Measurements from ENCODE around the gene TP73. TPM values are rescaled to one million over a fixed set of nuclear protein-coding genes. Genes with fewer than 3 reads are reported as not detected.

Gene TP73
- total RNA-seq, 1 experiment from 2014 or later = 2.6 TPM

- no peaks in the 10 kb centered on the region for H3K79me2 ChIP-seq (ENCODE audit: low read length)
- H2AFZ ChIP-seq (ENCODE audit: low read length) = no peak overlapping the region
- no peaks in the 10 kb centered on the region for H3K9me2 ChIP-seq (replicated peaks; ENCODE audit: low read length)
- TF ChIP-seq EZH2 (IDR thresholded peaks at IDR 0.05; ENCODE audit: low read length, unreplicated experiment) = no peak
- no peak for TF ChIP-seq EZH2phosphoT487 (IDR thresholded peaks at IDR 0.05; ENCODE audit: borderline replicate concordance, low read length)
- no peak for TF ChIP-seq CTCF (conservative IDR thresholded peaks at IDR 0.05; ENCODE audit: low read depth, low read length)
- ChIA-PET POLR2A (ENCODE audit: unreplicated experiment) (no interaction called here), CTCF (no interaction called here)
- no peaks in the 10 kb centered on the region for H3K36me3 ChIP-seq (ENCODE audit: low read depth, low read length)
- intact Hi-C loops (cut with micrococcal nuclease) = no loop called here
- no peaks in the 10 kb centered on the region for H3K9me3 ChIP-seq (ENCODE audit: low read length)
- H3K27ac ChIP-seq (ENCODE audit: low read length) = no peak overlapping the region
- no peak overlapping the region for H3K4me3 ChIP-seq (ENCODE audit: low read length)
- H3K4me1 ChIP-seq (ENCODE audit: insufficient read depth, low read length) = peaks cover 11% of the 10 kb centered on the region; the same call in 1 of the 2 replicates
- DNase-seq (no peak), ATAC-seq (no peak)
- H3K4me2 ChIP-seq (ENCODE audit: low read length) = no peak overlapping the region
- H3K27me3 ChIP-seq (ENCODE audit: low read length) = peaks cover 40% of the 10 kb centered on the region
- no peak overlapping the region for H3K9ac ChIP-seq (ENCODE audit: low read length)
- no peaks in the 10 kb centered on the region for H4K20me1 ChIP-seq (ENCODE audit: low read length)
- no peaks in the 10 kb centered on the region for H3F3A ChIP-seq (ENCODE audit: low read length, unreplicated experiment)
- no TSS peak for BruUV-seq (replicated peaks)
Measured at GRCh38 chr1:3700631-3701030, 48.3 kb downstream of the TP73 start.

GRCh38 chr1:3702528-3702927 is 50.2 kb downstream of the TP73 start:
- ChIA-PET POLR2A (ENCODE audit: unreplicated experiment) (no interaction called here), CTCF (interaction anchor here (2.1 kb wide), 1 partner anchor 22 kb away, joined by 6 read pairs; no protein-coding TSS in a partner anchor)
- TF ChIP-seq EZH2 (IDR thresholded peaks at IDR 0.05; ENCODE audit: low read length, unreplicated experiment) (no peak), CTCF (conservative IDR thresholded peaks at IDR 0.05; ENCODE audit: low read depth, low read length) (no peak), EZH2phosphoT487 (IDR thresholded peaks at IDR 0.05; ENCODE audit: borderline replicate concordance, low read length) (no peak)
- Histone ChIP-seq H3K9ac (ENCODE audit: low read length) (no peak overlapping the region), H3K79me2 (ENCODE audit: low read length) (no peaks in the 10 kb centered on the region), H3K4me2 (ENCODE audit: low read length) (no peak overlapping the region), H3K9me3 (ENCODE audit: low read length) (no peaks in the 10 kb centered on the region), H4K20me1 (ENCODE audit: low read length) (no peaks in the 10 kb centered on the region), H3K27ac (ENCODE audit: low read length) (no peak overlapping the region), H2AFZ (ENCODE audit: low read length) (no peak overlapping the region), H3K36me3 (ENCODE audit: low read depth, low read length) (no peaks in the 10 kb centered on the region), H3K27me3 (ENCODE audit: low read length) (peaks cover 32% of the 10 kb centered on the region), H3K4me3 (ENCODE audit: low read length) (no peak overlapping the region), H3F3A (ENCODE audit: low read length, unreplicated experiment) (no peaks in the 10 kb centered on the region), H3K4me1 (ENCODE audit: insufficient read depth, low read length) (peaks cover 11% of the 10 kb centered on the region; the same call in 1 of the 2 replicates), H3K9me2 (replicated peaks; ENCODE audit: low read length) (no peaks in the 10 kb centered on the region)
- intact Hi-C loops (cut with micrococcal nuclease) = no loop called here
- ATAC-seq (no peak), DNase-seq (no peak)
- BruUV-seq (replicated peaks) = no TSS peak

GRCh38 chr1:3702990-3703728 is 50.8 kb downstream of the TP73 start:
- H3K79me2 ChIP-seq (ENCODE audit: low read length) = no peaks in the 10 kb centered on the region
- H3K9me3 ChIP-seq (ENCODE audit: low read length) = no peaks in the 10 kb centered on the region
- CTCF ChIA-PET = interaction anchor here (0.5 to 2.1 kb wide), 2 partner anchors 21 to 80 kb away, joined by 3 to 6 read pairs; no protein-coding TSS in a partner anchor
- peaks cover 25% of the 10 kb centered on the region for H3K27me3 ChIP-seq (ENCODE audit: low read length)
- ATAC-seq (peak; percentile 59), DNase-seq (peak; percentile 71)
- H3K36me3 ChIP-seq (ENCODE audit: low read depth, low read length) = no peaks in the 10 kb centered on the region
- 0 out of 2 replicates have a peak overlapping the region, but pooled peaks have one; percentile 3 for H2AFZ ChIP-seq (ENCODE audit: low read length)
- intact Hi-C loops (cut with micrococcal nuclease) = no loop called here
- peaks cover 11% of the 10 kb centered on the region; the same call in 1 of the 2 replicates for H3K4me1 ChIP-seq (ENCODE audit: insufficient read depth, low read length)
- no peaks in the 10 kb centered on the region for H3F3A ChIP-seq (ENCODE audit: low read length, unreplicated experiment)
- POLR2A ChIA-PET (ENCODE audit: unreplicated experiment) = no interaction called here
- no peak overlapping the region for H3K27ac ChIP-seq (ENCODE audit: low read length)
- no peaks in the 10 kb centered on the region for H4K20me1 ChIP-seq (ENCODE audit: low read length)
- no TSS peak for BruUV-seq (replicated peaks)
- no peak overlapping the region for H3K4me3 ChIP-seq (ENCODE audit: low read length)
- no peak overlapping the region for H3K9ac ChIP-seq (ENCODE audit: low read length)
- peak overlapping the region; percentile 7; the same call in 1 of the 2 replicates for H3K4me2 ChIP-seq (ENCODE audit: low read length)
- no peaks in the 10 kb centered on the region for H3K9me2 ChIP-seq (replicated peaks; ENCODE audit: low read length)
- TF ChIP-seq CTCF (conservative IDR thresholded peaks at IDR 0.05; ENCODE audit: low read depth, low read length) (no peak; the same call in 1 of the 2 replicates), EZH2 (IDR thresholded peaks at IDR 0.05; ENCODE audit: low read length, unreplicated experiment) (no peak), EZH2phosphoT487 (IDR thresholded peaks at IDR 0.05; ENCODE audit: borderline replicate concordance, low read length) (no peak)

All from PC-3 (cell line).